ENCODE data around the gene HSPE1.

Gene HSPE1

DNA sequence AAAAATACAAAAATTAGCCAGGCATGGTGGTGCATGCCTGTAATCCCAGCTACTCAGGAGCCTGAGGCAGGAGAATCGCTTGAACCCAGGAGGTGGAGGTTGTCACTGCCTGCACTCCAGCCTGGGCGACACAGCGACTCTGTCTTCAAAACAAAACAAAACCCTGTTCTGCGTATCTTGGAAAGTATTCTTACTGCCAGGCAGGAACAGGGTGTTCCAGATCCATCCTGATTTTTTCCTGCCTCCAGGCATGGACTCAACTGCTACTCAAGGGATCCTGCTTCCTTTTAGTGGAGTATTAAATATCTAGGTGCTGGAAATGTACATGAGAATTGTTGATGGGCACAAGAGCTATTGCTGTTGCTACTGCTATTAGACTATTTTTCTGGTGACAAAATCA is 12.8 kb upstream of the HSPE1 start:
- no peak for TF ChIP-seq EZH2phosphoT487 (IDR thresholded peaks at IDR 0.05; ENCODE audit: low read depth)
- TF ChIP-seq, protein P1, sequence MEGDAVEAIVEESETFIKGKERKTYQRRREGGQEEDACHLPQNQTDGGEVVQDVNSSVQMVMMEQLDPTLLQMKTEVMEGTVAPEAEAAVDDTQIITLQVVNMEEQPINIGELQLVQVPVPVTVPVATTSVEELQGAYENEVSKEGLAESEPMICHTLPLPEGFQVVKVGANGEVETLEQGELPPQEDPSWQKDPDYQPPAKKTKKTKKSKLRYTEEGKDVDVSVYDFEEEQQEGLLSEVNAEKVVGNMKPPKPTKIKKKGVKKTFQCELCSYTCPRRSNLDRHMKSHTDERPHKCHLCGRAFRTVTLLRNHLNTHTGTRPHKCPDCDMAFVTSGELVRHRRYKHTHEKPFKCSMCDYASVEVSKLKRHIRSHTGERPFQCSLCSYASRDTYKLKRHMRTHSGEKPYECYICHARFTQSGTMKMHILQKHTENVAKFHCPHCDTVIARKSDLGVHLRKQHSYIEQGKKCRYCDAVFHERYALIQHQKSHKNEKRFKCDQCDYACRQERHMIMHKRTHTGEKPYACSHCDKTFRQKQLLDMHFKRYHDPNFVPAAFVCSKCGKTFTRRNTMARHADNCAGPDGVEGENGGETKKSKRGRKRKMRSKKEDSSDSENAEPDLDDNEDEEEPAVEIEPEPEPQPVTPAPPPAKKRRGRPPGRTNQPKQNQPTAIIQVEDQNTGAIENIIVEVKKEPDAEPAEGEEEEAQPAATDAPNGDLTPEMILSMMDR (IDR thresholded peaks at IDR 0.05; ENCODE audit: low read depth, low read length) = no peak
- H3K9me3 ChIP-seq (ENCODE audit: insufficient read depth, low read length) = no peaks in the 10 kb centered on the region
- no peak overlapping the region for H2AFZ ChIP-seq (ENCODE audit: low read depth, low read length)
- H3K4me2 ChIP-seq (ENCODE audit: low read length) = no peak overlapping the region
- H3K79me2 ChIP-seq (ENCODE audit: low read length) = peaks cover 19% of the 10 kb centered on the region
- H3K36me3 ChIP-seq (replicated peaks; ENCODE audit: low read depth, low read length) = peaks cover 81% of the 10 kb centered on the region
- no peak overlapping the region for H3K27ac ChIP-seq (ENCODE audit: low read length)
- H3K4me3 ChIP-seq (ENCODE audit: low read length) = no peak overlapping the region
- H3K27me3 ChIP-seq (ENCODE audit: low read depth, low read length) = no peaks in the 10 kb centered on the region
- no peaks in the 10 kb centered on the region for H3K4me1 ChIP-seq (ENCODE audit: low read length)
- H3K9ac ChIP-seq (ENCODE audit: low read length) = no peak overlapping the region
- no peaks in the 10 kb centered on the region for H4K20me1 ChIP-seq (ENCODE audit: insufficient read depth, low read length)

DNA sequence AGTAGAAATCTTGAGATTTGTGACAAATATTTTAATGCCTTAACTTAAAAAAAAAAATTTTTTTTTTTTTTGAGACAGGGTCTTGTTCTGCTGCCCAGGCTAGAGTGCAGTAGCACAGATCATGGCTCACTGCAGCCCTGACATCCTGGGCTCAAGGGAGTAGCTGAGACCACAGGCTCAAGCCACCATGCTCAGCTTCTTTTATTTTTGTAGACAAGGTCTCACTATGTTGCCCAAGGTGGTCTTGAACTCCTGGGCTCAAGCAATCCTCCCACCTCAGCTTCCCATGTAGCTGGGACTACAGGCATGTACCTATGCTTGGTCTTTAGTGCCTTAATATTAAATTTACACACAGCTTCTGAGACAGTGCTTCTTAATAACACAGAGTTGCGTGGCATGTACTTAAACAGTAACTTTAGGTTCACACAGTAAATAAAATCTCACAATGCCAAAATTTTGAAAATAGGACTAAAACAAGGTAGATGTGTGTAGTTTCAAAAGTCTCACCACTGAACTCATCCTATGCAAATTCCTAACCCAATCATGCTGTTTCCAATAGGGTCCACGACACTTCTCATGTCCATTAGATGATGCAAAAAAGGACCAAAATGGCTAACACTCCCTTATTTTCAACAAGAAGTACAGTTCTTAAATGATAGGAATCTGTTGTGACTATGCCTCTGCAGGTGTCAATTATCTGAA is 4.6 kb upstream of the HSPE1 start:
- H3K27me3 ChIP-seq (ENCODE audit: low read depth, low read length) = no peaks in the 10 kb centered on the region
- no peak overlapping the region for H3K27ac ChIP-seq (ENCODE audit: low read length)
- H3K4me3 ChIP-seq (ENCODE audit: low read length) = no peak overlapping the region
- H3K4me1 ChIP-seq (ENCODE audit: low read length) = peaks cover 19% of the 10 kb centered on the region
- no peaks in the 10 kb centered on the region for H3K9me3 ChIP-seq (ENCODE audit: insufficient read depth, low read length)
- H4K20me1 ChIP-seq (ENCODE audit: insufficient read depth, low read length) = peaks cover 34% of the 10 kb centered on the region
- no peak overlapping the region for H2AFZ ChIP-seq (ENCODE audit: low read depth, low read length)
- peaks cover 69% of the 10 kb centered on the region for H3K36me3 ChIP-seq (replicated peaks; ENCODE audit: low read depth, low read length)
- peaks cover 88% of the 10 kb centered on the region for H3K79me2 ChIP-seq (ENCODE audit: low read length)
- no peak overlapping the region for H3K9ac ChIP-seq (ENCODE audit: low read length)
- H3K4me2 ChIP-seq (ENCODE audit: low read length) = no peak overlapping the region
- TF ChIP-seq, protein P1 (IDR thresholded peaks at IDR 0.05; ENCODE audit: low read depth, low read length) = no peak

DNA sequence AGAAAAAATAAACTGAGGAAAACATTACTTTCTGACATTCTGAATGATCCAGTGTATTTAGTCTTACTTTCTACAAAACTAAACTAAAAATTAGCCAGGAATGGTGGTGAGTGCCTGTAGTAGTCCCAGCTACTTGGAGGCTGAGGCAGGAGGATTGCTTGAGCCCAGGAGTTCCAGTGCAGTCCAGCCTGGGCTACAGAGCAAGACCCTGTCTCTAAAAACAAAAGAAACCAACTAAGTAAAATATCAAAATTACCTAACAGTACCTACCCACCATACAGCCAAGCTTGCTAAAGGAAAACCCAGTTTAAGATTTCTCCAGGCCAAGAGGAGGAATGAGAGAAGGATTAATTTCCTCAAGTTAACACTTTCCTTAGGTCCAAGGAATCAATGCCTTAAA is 3.5 kb upstream of the HSPE1 start:
- peaks cover 60% of the 10 kb centered on the region for H3K36me3 ChIP-seq (replicated peaks; ENCODE audit: low read depth, low read length)
- peaks cover 22% of the 10 kb centered on the region for H3K4me1 ChIP-seq (ENCODE audit: low read length)
- no peak overlapping the region for H3K9ac ChIP-seq (ENCODE audit: low read length)
- TF ChIP-seq, protein P1 (IDR thresholded peaks at IDR 0.05; ENCODE audit: low read depth, low read length) = no peak
- H3K9me3 ChIP-seq (ENCODE audit: insufficient read depth, low read length) = no peaks in the 10 kb centered on the region
- H3K4me2 ChIP-seq (ENCODE audit: low read length) = 0 out of 2 replicates have a peak overlapping the region, but pooled peaks have one; percentile 79
- peaks cover 93% of the 10 kb centered on the region for H3K79me2 ChIP-seq (ENCODE audit: low read length)
- no peak overlapping the region for H3K27ac ChIP-seq (ENCODE audit: low read length)
- H4K20me1 ChIP-seq (ENCODE audit: insufficient read depth, low read length) = peaks cover 34% of the 10 kb centered on the region
- H3K4me3 ChIP-seq (ENCODE audit: low read length) = no peak overlapping the region
- no peaks in the 10 kb centered on the region for H3K27me3 ChIP-seq (ENCODE audit: low read depth, low read length)
- H2AFZ ChIP-seq (ENCODE audit: low read depth, low read length) = no peak overlapping the region

DNA sequence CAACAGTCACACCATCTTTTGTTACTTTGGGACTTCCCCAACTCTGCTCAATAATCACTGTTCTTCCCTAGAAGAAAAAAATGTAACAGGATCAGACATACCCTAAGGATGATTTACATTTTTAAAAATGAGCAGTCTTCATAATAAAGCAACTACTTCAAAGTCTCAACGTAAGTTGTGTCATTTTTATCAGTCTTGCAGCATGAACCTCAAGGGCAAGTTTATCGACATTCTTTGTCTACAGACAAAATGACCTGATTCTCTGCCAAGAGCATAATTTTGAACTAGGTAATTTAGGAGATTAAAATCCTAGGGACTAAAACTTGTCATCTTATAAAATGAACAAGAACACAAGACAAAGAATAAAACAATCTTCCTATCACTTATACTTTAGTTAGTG is 2.9 kb upstream of the HSPE1 start:
- peaks cover 93% of the 10 kb centered on the region for H3K79me2 ChIP-seq (ENCODE audit: low read length)

More for the DNA sequence above, 2.9 kb upstream of the HSPE1 start:
- Histone ChIP-seq H3K9me3 (ENCODE audit: insufficient read depth, low read length) (no peaks in the 10 kb centered on the region), H3K4me3 (ENCODE audit: low read length) (peak overlapping the region; percentile 98), H2AFZ (ENCODE audit: low read depth, low read length) (no peak overlapping the region), H3K27ac (ENCODE audit: low read length) (no peak overlapping the region), H3K4me2 (ENCODE audit: low read length) (peak overlapping the region; percentile 79), H3K9ac (ENCODE audit: low read length) (peak overlapping the region; percentile 89; the same call in 1 of the 2 replicates), H3K4me1 (ENCODE audit: low read length) (peaks cover 28% of the 10 kb centered on the region), H3K36me3 (replicated peaks; ENCODE audit: low read depth, low read length) (peaks cover 64% of the 10 kb centered on the region), H3K27me3 (ENCODE audit: low read depth, low read length) (no peaks in the 10 kb centered on the region), H4K20me1 (ENCODE audit: insufficient read depth, low read length) (peaks cover 34% of the 10 kb centered on the region)
- TF ChIP-seq, protein P1 (IDR thresholded peaks at IDR 0.05; ENCODE audit: low read depth, low read length) = no peak
- no peak for TF ChIP-seq EZH2phosphoT487 (IDR thresholded peaks at IDR 0.05; ENCODE audit: low read depth)

Data from OCI-LY3 (cell line).